AG04450 (cell line): ENCODE data around the gene ATP2B1. TPM values are rescaled to one million over a fixed set of nuclear protein-coding genes. Genes with fewer than 3 reads are reported as not detected.
A peak's percentile ranks its signal among the peaks of the same experiment; 100 is the strongest.

Experiments
- CTCF ChIA-PET: fragments of 300-600, 350-600 bp; formaldehyde crosslinking; extraction: SDS; loops from one replicate; lab custom pipeline; 2022; ENCODE audit warnings: antibody characterized with exemption, inconsistent platforms; lab: Charles Lee
- POLR2A ChIA-PET: fragments of 350-600 bp; formaldehyde crosslinking; extraction: SDS; loops from one replicate; lab custom pipeline; 2021; ENCODE audit warnings: antibody characterized with exemption, inconsistent platforms; lab: Yijun Ruan, JAX
- DNase-seq: peaks from one replicate; pipeline ENCODE4 v3.0.0-alpha.2; 2011; ENCODE audit warnings: low read depth, low spot score
- H3K27ac ChIP-seq: one replicate; pipeline ENCODE4 v1.5.1; 2012; ENCODE audit warnings: low read depth, low read length, control low read depth
- H3K27me3 ChIP-seq: one replicate; pipeline ENCODE4 v1.6.0; 2012; ENCODE audit warnings: low read length; ENCODE audit not compliant: control insufficient read depth, insufficient read depth
- H3K4me3 ChIP-seq: 2 replicates; pipeline ENCODE4 v1.5.1; 2011; ENCODE audit warnings: mild to moderate bottlenecking, low read depth, low read length, control low read depth
- H3K9me3 ChIP-seq: 2 replicates; pipeline ENCODE4 v1.5.1; 2012; ENCODE audit warnings: low read length; ENCODE audit not compliant: control insufficient read depth, insufficient read depth
- CTCF ChIP-seq: IDR thresholded peaks from 2 replicates; pipeline ENCODE4 v1.5.1; 2011; ENCODE audit warnings: low read depth, low read length, control low read depth, inconsistent platforms
- polyA plus RNA-seq: library from polyadenylated mRNA; depleted of rRNA; stranded (reverse); fragments of >200 nt; gene quantifications from 2 replicates; pipeline ENCODE4 v1.2.3, GENCODE V29; 2011

The ATP2B1 gene
- polyA plus RNA-seq, 1 experiment, result 42.7 TPM

- POLR2A ChIA-PET, result no interaction called here
- H3K27ac ChIP-seq, result no peak overlapping the region
- no peak for DNase-seq
- CTCF ChIA-PET, result no interaction called here
- no peak for TF ChIP-seq CTCF
- H3K27me3 ChIP-seq, result no peaks in the 10 kb centered on the region
- H3K9me3 ChIP-seq, result no peaks in the 10 kb centered on the region
- H3K4me3 ChIP-seq, result no peak overlapping the region
Measured at GRCh38 chr12:89742337-89743022, 33.8 kb upstream of the ATP2B1 start.

- no peak for TF ChIP-seq CTCF
- DNase-seq, result no peak
- Histone ChIP-seq H3K27ac (no peak overlapping the region), H3K4me3 (no peak overlapping the region), H3K9me3 (no peaks in the 10 kb centered on the region), H3K27me3 (no peaks in the 10 kb centered on the region)
- POLR2A ChIA-PET, result no interaction called here
- CTCF ChIA-PET, result no interaction called here
Measured at GRCh38 chr12:89740943-89741342, 32.3 kb upstream of the ATP2B1 start.

- ChIA-PET CTCF (no interaction called here), POLR2A (no interaction called here)
- no peak overlapping the region for H3K27ac ChIP-seq
- H3K9me3 ChIP-seq, result no peaks in the 10 kb centered on the region
- no peaks in the 10 kb centered on the region for H3K27me3 ChIP-seq
- no peak for DNase-seq
- TF ChIP-seq CTCF, result no peak
- no peak overlapping the region for H3K4me3 ChIP-seq
Measured at GRCh38 chr12:89736995-89737394, 28.4 kb upstream of the ATP2B1 start.

GRCh38 chr12:89733579-89734201 is 25.1 kb upstream of the ATP2B1 start:
- ChIA-PET POLR2A (interaction anchor here (1.0 to 1.2 kb wide), 2 partner anchors 23 to 24 kb away, joined by 6 read pairs; partner anchors contain the start of gene ATP2B1), CTCF (interaction anchor here (1.1 kb wide), 1 partner anchor 190 kb away, joined by 3 read pairs; no protein-coding TSS in a partner anchor)
- no peak for TF ChIP-seq CTCF
- Histone ChIP-seq H3K4me3 (no peak overlapping the region), H3K27me3 (no peaks in the 10 kb centered on the region), H3K9me3 (no peaks in the 10 kb centered on the region), H3K27ac (no peak overlapping the region)
- DNase-seq, result peak; percentile 54

- TF ChIP-seq CTCF, result no peak
- no peak for DNase-seq
- ChIA-PET POLR2A (interaction anchor here (0.6 to 0.9 kb wide), 2 partner anchors 23 to 24 kb away, joined by 3 read pairs; partner anchors contain the start of gene ATP2B1), CTCF (interaction anchor here (0.5 to 1.1 kb wide), 2 partner anchors 71 to 189 kb away, joined by 3 to 4 read pairs; no protein-coding TSS in a partner anchor)
- H3K27me3 ChIP-seq, result no peaks in the 10 kb centered on the region
- H3K4me3 ChIP-seq, result no peak overlapping the region
- H3K27ac ChIP-seq, result no peak overlapping the region
- H3K9me3 ChIP-seq, result no peaks in the 10 kb centered on the region
Measured at GRCh38 chr12:89732522-89732921, 23.9 kb upstream of the ATP2B1 start.
